SK-N-SH treated with all-trans-retinoic acid at 6 μM for 48 hours (cell line): ENCODE data around the gene TRIM56.

ENCODE experiments used
- ARNTL ChIP-seq: fragments of 450-650 bp; formaldehyde crosslinking; IDR thresholded peaks from 2 replicates; pipeline ENCODE4 v1.5.0; 2020; ENCODE audit warnings: low read depth, mild to moderate bottlenecking, moderate library complexity, borderline replicate concordance
- GLIS3 ChIP-seq: fragments of 250-450 bp; sonication (Bioruptor Pico); IDR thresholded peaks from 2 replicates; pipeline ENCODE4 v1.5.0; 2020; ENCODE audit warnings: mild to moderate bottlenecking, moderate library complexity
- ISL1 ChIP-seq: fragments of 250-450 bp; sonication (Bioruptor Pico); IDR thresholded peaks from 2 replicates; pipeline ENCODE4 v2.1.2; 2022; ENCODE audit warnings: mild to moderate bottlenecking, moderate library complexity
- OSR1 ChIP-seq: fragments of 250-450 bp; sonication (Bioruptor Pico); IDR thresholded peaks from 2 replicates; pipeline ENCODE4 v1.8.0; 2022; ENCODE audit warnings: moderate library complexity, mild to moderate bottlenecking, inconsistent platforms
- RARB ChIP-seq: fragments of 250-450 bp; sonication (Bioruptor Pico); IDR thresholded peaks from 2 replicates; pipeline ENCODE4 v1.8.0; 2021; ENCODE audit warnings: mild to moderate bottlenecking, moderate library complexity
- SNAI2 ChIP-seq: fragments of 250-450 bp; sonication (Bioruptor Pico); IDR thresholded peaks from 2 replicates; pipeline ENCODE4 v1.5.0; 2020; ENCODE audit warnings: mild to moderate bottlenecking, moderate library complexity
- TCF4 ChIP-seq: fragments of 250-450 bp; sonication (Bioruptor Pico); IDR thresholded peaks from 2 replicates; pipeline ENCODE4 v1.8.0; 2021; ENCODE audit warnings: mild to moderate bottlenecking, moderate library complexity, borderline replicate concordance
- ZFP3 ChIP-seq: fragments of 250-450 bp; sonication (Bioruptor Pico); IDR thresholded peaks from 2 replicates; pipeline ENCODE4 v1.5.0; 2020; ENCODE audit warnings: mild to moderate bottlenecking, moderate library complexity
- TF ChIP-seq, protein P1 (sequence below): fragments of 250-450 bp; sonication (Bioruptor Pico); IDR thresholded peaks from 2 replicates; pipeline ENCODE4 v1.8.0; 2020; ENCODE audit warnings: mild to moderate bottlenecking, moderate library complexity, borderline replicate concordance
- TF ChIP-seq, protein P2 (sequence below): fragments of 250-450 bp; sonication (Bioruptor Pico); IDR thresholded peaks from 2 replicates; pipeline ENCODE4 v1.5.1; 2020; ENCODE audit warnings: low read depth, mild to moderate bottlenecking, moderate library complexity

DNA sequence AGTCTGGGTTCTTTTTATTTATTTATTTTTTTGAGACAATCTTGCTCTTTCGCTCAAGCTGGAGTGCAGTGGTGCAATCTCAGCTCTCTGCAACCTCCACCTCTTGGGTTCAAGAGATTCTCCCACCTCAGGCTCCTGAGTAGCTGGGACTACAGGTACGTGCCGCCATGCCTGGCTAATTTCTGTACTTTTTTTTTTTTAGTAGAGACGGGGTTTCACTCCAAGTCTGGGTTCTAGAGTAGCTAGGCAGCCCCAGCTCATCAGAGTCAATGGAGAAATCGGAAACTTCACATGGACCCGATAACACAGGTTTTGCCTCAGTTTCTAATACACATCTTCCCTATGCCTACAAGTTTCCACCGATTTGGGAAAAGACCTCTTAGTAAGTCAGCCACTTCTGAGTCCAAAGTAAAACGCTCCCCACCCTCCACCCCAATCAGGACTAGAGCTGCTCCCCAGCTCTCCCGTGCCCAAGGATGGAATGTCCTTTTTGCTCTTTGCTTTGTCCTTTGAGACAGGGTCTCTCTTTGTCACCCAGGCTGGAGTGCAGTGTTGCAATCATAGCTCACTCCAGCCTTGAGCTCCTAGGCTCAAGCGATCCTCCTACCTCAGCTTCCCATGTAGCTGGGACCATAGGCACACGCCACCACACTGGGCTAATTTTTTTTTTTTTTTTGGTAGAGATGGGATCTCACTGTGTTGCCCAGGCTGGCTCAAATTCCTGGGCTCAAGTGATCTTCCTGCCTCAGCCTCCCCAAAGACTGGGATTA is 37.8 kb downstream of the TRIM56 start:
- TF ChIP-seq ZFP3: no peak
- TF ChIP-seq OSR1 (CRISPR knock-in tag): no peak
- no peak for TF ChIP-seq TCF4
- TF ChIP-seq ARNTL (CRISPR knock-in tag): no peak
- TF ChIP-seq, protein P1, sequence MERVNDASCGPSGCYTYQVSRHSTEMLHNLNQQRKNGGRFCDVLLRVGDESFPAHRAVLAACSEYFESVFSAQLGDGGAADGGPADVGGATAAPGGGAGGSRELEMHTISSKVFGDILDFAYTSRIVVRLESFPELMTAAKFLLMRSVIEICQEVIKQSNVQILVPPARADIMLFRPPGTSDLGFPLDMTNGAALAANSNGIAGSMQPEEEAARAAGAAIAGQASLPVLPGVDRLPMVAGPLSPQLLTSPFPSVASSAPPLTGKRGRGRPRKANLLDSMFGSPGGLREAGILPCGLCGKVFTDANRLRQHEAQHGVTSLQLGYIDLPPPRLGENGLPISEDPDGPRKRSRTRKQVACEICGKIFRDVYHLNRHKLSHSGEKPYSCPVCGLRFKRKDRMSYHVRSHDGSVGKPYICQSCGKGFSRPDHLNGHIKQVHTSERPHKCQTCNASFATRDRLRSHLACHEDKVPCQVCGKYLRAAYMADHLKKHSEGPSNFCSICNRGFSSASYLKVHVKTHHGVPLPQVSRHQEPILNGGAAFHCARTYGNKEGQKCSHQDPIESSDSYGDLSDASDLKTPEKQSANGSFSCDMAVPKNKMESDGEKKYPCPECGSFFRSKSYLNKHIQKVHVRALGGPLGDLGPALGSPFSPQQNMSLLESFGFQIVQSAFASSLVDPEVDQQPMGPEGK (CRISPR knock-in tag): no peak
- TF ChIP-seq SNAI2 (CRISPR knock-in tag): no peak
- TF ChIP-seq, protein P2, sequence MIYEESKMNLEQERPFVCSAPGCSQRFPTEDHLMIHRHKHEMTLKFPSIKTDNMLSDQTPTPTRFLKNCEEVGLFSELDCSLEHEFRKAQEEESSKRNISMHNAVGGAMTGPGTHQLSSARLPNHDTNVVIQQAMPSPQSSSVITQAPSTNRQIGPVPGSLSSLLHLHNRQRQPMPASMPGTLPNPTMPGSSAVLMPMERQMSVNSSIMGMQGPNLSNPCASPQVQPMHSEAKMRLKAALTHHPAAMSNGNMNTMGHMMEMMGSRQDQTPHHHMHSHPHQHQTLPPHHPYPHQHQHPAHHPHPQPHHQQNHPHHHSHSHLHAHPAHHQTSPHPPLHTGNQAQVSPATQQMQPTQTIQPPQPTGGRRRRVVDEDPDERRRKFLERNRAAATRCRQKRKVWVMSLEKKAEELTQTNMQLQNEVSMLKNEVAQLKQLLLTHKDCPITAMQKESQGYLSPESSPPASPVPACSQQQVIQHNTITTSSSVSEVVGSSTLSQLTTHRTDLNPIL (CRISPR knock-in tag): no peak
- TF ChIP-seq GLIS3: no peak
- no peak for TF ChIP-seq ISL1 (CRISPR knock-in tag)
- no peak for TF ChIP-seq RARB (CRISPR knock-in tag)
